Left renal cortex interstitium (tissue), 4 donors: ENCODE data around the gene BEAN1. TPM values are rescaled to one million over a fixed set of nuclear protein-coding genes. Genes with fewer than 3 reads are reported as not detected.
"Not testable (repeated sequence)": the region's sequence is repeated elsewhere in the genome, so short reads cannot be mapped to it uniquely, and the experiment has no call there.

Experiments
- DNase-seq, 4 donors: peaks; one replicate each; pipeline ENCODE4 v3.0.0-alpha.2; 2013; ENCODE audit warnings: low read depth in 4 of 4, low spot score in 2 of 4, missing footprints in 1 of 4
- polyA plus RNA-seq, 4 donors: library from polyadenylated mRNA; unstranded; fragments of 120-200 nt; gene quantifications; one replicate each; pipeline ENCODE4 v1.2.1, GENCODE V29; 2013; ENCODE audit not compliant: insufficient read length in 4 of 4

BEAN1 gene
- polyA plus RNA-seq, 4 donors: 0.57 to 3.6 (median 1.9) TPM

DNA sequence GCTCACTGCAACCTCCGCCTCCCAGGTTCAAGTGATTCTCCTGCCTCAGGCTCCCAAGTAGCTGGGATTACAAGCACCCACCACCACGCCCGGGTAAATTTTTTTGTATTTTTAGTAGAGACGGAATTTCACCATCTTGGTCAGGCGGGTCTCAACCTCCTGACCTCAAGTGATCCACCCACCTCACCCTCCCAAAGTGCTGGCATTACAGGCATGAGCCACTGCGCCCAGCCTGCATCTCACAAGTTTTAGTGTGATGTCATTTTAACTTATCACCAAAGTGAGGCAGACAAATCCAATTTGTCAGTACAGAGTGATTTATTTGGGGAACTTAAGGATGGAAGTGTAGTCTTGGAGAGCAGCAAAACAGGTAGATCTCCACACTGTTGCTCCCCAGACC, 39.5 kb downstream of the BEAN1 start:
- not testable (repeated sequence) for DNase-seq

DNA sequence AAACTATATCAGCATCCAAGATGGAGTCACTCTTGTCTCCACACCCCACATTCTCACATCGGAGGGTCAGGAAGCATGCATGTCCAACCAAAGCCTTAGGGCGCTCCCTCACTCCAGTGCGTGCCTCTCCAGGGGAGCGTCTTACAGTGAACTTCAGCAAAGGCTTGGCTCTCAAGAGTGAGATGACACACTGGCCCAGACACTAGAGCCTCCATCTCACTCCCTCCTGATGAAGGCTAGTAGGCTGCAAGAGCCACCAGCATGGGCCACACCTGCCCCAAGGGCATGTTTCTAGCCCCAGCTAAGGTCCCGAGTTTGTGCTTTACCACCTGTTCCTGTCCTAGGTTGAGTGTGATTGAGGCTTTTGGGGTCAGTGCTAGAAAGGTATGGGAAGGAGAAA, 40.5 kb downstream of the BEAN1 start:
- no peak for DNase-seq

GRCh38 chr16:66468321-66468965, 41.3 kb downstream of the BEAN1 start:
- no peak for DNase-seq

GRCh38 chr16:66469291-66469946, 42.3 kb downstream of the BEAN1 start:
- no peak for DNase-seq

GRCh38 chr16:66469947-66470546, 43.0 kb downstream of the BEAN1 start:
- DNase-seq: no peak

DNA sequence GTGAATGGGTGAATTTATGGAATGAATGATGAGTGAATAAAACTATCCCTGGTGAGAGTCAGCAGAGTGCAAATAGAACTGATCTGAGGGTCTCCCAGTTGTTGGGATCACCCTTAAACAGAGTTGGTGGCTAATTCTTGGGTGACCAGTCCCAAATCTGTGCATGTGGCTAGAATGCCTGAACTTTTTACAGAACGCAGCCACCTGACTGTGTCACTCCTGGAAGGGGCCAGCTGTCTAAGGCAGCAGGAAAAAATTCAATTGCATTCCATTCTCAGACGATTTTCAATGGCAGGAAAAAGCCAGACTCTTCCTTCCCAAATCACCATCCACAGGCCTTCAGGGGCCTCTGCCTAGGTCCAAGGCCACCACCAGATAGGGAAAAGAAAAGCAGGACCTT, 43.5 kb downstream of the BEAN1 start:
- no peak for DNase-seq

GRCh38 chr16:66471264-66471663, 44.2 kb downstream of the BEAN1 start:
- DNase-seq: no peak

DNA sequence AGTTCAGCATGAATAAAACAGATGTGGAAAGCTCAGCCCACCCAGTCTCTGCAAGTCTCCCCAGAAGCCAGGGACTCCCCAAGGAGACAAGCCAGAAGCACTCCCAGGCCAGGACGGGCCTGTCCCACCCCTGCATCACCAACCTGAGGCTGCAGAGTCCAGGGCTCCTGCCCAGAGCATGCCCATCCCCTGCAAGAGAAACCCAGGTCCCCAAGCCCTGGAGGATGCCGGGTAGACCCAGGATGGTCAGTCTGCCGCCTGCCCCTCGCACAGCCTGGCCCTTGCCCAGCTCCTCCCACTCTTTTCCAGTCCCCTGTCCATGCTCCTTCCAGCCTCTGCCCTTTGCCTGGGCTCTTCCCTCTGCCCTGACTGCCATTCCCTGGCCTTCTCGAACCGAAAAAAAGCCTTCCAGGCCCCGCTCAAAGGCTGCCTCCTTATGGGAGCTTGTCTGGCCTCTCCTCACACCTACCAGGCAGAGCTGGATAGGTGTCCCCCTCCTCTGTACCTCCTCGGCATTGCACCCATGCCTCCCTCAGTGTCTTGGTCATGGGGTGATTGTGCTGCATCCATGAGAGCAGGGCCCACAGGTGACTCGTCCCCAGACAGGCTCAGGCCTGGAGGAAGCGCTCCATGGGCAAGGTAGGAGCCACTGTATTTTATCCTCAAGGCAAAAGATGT, 44.8 kb downstream of the BEAN1 start:
- no peak for DNase-seq

DNA sequence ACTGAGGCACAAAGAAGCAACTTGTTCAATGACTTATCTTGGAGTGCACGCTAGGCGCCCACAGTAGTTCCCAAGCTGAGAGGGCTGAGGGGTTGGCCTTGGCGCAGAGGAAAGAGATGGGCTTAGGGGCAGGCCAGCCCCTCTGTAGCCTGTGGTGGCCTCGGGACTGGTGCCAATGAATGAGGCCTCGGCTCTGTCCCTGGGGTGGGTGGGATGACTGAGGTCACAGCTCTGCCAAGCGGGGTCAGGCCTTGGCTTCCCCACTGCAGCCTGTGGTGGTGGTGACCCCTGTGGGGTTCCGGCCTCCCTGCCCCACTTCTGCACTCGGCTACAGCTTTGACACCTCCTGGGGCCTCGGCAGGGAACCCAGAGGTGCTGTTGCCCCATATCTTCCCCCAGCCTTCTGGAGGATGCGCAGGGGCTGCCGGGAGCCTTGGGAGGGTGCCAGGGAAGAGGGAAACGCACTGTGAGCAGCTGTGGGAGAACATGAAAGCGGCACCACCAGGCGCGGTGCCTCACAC, 46.0 kb downstream of the BEAN1 start:
- no peak for DNase-seq

DNA sequence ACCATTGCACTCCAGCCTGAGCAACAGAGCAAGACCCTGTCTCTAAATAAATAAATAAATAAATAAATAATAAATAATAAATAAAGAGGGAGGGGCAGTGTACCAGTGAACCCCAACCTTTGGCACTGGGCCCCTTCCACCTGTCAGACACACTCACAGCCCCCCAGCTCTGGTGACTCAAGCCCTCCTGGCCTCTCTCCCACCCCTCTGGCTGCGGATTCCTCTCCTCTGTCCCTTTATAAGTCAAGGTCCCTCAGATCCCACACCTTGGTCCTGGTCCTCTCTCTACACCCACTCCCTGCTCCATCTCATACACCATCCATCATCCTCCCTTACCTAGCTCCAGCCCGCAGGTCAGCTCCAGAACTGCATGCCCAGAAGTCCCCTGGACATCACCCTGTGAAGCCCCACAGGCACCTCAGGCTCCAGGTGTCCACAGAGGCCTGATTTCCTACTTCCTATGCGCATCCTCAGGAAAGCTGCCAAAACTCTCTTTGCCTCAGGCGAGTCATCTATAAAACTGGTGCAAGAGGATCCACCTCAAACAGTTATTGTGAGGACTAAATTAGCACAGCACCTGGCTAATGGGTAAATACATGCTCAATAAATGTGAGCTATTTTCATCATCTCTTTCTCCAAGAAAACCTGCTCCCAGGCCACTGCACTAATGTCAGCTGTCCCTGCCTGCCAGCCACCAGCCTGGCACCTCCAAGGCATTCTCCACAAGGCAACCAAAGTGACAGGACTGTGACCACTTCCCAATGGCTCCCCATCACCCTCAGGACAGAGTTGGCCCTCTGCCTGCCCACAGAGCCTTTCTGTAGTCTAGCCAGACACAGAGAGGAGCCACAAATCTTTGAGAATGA, 46.8 kb downstream of the BEAN1 start:
- DNase-seq: no peak

GRCh38 chr16:66474750-66475199, 47.7 kb downstream of the BEAN1 start:
- no peak for DNase-seq

- no peak for DNase-seq
These were observed 48.1 kb downstream of the BEAN1 start for GRCh38 chr16:66475232-66475631.

- DNase-seq: no peak
These were observed 49.4 kb downstream of the BEAN1 start for GRCh38 chr16:66476328-66477027.

GRCh38 chr16:66477028-66477515, 50.0 kb downstream of the BEAN1 start:
- no peak for DNase-seq

DNA sequence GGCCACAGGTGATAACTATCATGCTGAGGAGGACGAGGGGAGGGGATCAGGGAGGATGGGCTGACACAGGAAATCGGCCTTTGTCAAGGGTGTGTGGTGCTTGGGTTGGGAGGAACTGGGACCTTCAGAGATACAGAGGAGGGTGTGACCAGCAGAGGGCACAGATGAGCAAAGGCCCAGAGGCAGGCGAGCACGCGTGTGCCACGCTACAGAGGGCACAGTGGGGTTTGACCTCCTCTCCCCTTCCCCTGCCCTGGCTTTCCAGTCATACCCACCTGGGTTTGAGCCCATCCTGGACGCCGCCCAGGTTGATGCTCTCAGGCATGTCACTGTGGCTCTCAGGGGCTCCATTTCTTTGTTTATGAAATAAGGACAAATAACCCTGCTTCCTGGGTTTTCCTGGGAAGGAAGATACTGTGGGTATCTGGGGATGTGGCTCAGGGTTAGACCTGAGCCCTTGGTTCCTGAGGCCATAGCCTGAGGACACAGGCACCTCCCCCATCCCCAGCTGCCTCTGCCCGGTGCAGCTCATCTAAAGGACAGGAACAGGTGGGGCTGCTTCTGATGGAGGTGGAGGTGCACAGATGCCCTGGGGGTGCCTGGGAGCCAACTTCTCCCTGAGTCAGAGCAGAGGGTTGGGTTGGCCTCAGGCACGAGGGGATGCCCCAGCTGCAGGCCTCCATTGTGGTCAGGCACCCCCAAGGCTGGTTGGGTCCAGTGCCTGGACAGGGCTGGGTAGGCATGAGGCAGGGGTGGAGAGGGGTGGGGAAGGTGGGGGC, 51.8 kb downstream of the BEAN1 start:
- no peak for DNase-seq

- no peak for DNase-seq
These were observed 52.7 kb downstream of the BEAN1 start for GRCh38 chr16:66479661-66480264.

GRCh38 chr16:66480265-66481080, 53.4 kb downstream of the BEAN1 start:
- no peak for DNase-seq
